Measurements from ENCODE around the gene ASCC3. TPM values are rescaled to one million over a fixed set of nuclear protein-coding genes. Genes with fewer than 3 reads are reported as not detected.

Gene ASCC3
- total RNA-seq, 2 donors from 2014 or later: 43.7 to 46.4 TPM

DNA sequence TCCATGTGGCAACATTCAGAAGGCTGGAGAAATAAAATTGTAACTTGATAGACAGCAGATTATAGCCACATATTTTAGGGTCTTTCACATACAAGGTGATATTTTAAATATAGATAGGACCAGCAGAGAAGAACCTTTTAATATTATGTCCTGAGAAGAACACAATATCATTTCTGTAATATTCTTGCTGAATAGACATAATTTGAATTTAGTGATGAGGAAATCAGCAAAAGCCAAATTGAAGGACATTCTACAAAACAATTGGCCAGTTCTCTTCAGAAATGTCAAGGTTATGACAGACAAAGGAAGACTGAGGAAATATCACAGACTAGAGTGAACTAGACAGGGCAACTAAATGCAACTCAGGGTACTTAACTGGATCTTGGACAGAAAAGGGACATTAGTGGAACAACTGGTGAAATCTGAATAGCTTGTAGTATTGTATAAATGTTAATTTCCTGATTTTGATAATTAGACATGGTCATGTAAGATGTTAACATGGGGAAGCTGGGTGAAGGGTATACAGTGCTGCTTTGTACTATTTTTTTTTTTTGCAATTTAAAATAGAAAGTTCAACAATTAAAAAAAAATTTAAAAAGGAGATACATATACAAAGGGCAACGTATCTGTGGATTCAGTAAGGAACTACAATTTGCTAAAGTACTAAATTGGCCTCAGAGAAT lies 281.9 kb downstream of the ASCC3 start:
- no peak for DNase-seq
- H3K4me3 Mint-ChIP-seq: no peak overlapping the region
- no peaks in the 10 kb centered on the region for H3K4me1 Mint-ChIP-seq
- no peak overlapping the region for H3K27ac Mint-ChIP-seq
- no peaks in the 10 kb centered on the region for H3K27me3 Mint-ChIP-seq
- no peak for ATAC-seq
- no peaks in the 10 kb centered on the region for H3K9me3 ChIP-seq (ENCODE audit: control insufficient read depth, low read length, poor library complexity, severe bottlenecking)
- H3K36me3 Mint-ChIP-seq (ENCODE audit: low read depth): peaks cover 21% of the 10 kb centered on the region

DNA sequence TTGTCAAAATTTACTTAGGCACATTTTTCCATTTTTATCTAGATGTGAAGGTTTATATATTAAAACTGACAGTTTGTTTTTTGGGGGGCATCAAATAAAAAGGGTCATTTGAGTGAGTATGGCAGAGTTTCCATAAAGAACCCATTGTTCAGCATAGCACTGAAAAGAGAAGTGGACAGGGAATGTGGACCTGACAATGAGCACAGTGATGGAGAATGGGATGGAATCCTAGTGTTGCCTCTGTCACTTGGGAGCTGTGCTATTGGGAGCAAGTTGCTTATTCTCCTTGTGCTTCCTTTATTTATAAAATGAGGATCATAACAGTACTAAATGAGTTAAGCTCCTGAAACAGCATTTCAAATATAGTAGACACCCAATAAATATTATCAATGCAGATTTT lies 285.7 kb downstream of the ASCC3 start:
- Mint-ChIP-seq H3K4me1 (no peaks in the 10 kb centered on the region), H3K27ac (no peak overlapping the region), H3K4me3 (no peak overlapping the region), H3K27me3 (no peaks in the 10 kb centered on the region), H3K36me3 (ENCODE audit: low read depth) (peaks cover 12% of the 10 kb centered on the region)
- ATAC-seq: no peak
- DNase-seq: no peak
- H3K9me3 ChIP-seq (ENCODE audit: control insufficient read depth, low read length, poor library complexity, severe bottlenecking): no peaks in the 10 kb centered on the region

DNA sequence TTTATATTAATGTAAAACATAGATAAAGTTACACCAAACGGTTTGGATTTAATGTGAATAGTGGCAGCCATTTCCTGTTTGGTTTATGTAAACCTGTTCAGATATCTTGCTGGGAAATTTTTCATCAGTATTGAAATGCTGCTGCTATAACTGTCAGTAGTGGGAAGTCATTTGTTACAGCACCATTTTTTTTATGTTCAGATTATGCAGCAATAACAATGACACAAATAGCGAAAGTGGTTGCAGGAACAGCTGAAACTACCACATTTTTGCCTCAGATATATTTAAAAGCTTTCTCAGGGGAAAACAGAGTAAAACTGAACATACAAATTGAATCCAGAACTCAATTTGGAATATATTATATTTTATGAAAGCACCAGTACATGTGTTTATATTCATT lies 287.6 kb downstream of the ASCC3 start:
- Mint-ChIP-seq H3K36me3 (ENCODE audit: low read depth) (peaks cover 13% of the 10 kb centered on the region), H3K4me3 (no peak overlapping the region), H3K27ac (no peak overlapping the region), H3K4me1 (no peaks in the 10 kb centered on the region), H3K27me3 (no peaks in the 10 kb centered on the region)
- ATAC-seq (no peak), DNase-seq (no peak)
- no peaks in the 10 kb centered on the region for H3K9me3 ChIP-seq (ENCODE audit: control insufficient read depth, low read length, poor library complexity, severe bottlenecking)

DNA sequence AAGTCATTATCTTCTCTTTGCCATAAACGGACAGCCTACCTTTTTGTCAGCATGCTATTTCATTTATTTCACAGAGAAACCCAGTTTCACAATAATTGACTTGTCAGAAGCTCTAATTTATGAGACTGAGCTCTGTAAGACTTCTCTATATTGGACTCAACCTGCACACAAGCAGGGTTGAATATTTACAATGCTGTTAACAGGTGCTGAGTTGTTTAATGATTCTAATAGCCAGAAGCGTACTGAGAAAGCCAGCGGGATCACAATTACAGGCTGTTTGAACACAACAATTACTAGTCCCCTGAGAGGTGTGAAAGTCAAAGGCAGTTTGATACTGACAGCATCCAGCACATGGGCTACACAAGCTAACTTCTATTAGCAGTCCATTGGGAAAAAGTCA lies 288.2 kb downstream of the ASCC3 start:
- Mint-ChIP-seq H3K4me3 (no peak overlapping the region), H3K27ac (no peak overlapping the region), H3K27me3 (no peaks in the 10 kb centered on the region), H3K36me3 (ENCODE audit: low read depth) (peaks cover 12% of the 10 kb centered on the region), H3K4me1 (no peaks in the 10 kb centered on the region)
- H3K9me3 ChIP-seq (ENCODE audit: control insufficient read depth, low read length, poor library complexity, severe bottlenecking): no peaks in the 10 kb centered on the region
- ATAC-seq (no peak), DNase-seq (no peak)

DNA sequence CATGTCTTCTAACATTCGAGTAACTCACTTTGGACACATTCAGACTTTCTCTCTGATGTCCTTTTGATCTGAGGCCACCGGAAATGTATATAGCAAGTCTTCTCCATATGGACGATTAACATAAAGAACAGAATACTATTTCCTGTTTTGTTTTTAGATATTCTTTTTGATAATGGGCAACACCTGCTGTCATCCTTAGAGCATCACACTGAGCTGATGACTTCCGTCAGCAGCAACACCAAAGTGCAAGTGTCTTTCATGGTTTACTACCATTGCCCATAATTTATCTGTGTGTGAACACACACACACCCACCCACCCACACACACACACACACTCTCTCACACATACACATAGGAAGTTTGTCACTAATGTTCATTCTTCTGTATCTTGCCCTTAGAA lies 303.7 kb downstream of the ASCC3 start:
- peak overlapping the region; percentile 54 for H3K27ac Mint-ChIP-seq
- H3K4me1 Mint-ChIP-seq: no peaks in the 10 kb centered on the region
- ATAC-seq (no peak), DNase-seq (no peak)
- no peaks in the 10 kb centered on the region for H3K36me3 Mint-ChIP-seq (ENCODE audit: low read depth)
- no peaks in the 10 kb centered on the region for H3K9me3 ChIP-seq (ENCODE audit: control insufficient read depth, low read length, poor library complexity, severe bottlenecking)
- H3K4me3 Mint-ChIP-seq: no peak overlapping the region
- no peaks in the 10 kb centered on the region for H3K27me3 Mint-ChIP-seq

DNA sequence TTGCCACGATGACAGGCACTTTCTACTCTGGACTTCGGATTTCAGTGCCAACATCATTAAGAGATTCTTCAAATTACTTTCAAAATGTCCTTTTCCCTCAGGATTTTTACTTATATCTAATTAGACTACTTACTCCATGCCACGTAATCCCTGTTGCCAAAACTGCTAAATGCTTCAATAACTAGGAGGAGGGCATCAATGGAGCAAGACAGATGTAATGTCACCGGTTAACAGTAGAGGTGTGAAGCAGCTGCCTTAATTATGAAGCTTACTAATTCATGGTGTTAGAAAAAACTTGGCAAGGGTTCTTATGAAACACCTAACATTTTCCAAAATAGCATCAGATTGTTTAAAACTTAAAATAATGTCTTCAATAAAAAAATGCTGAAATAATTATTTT lies 305.2 kb downstream of the ASCC3 start:
- no peak for ATAC-seq

DNA sequence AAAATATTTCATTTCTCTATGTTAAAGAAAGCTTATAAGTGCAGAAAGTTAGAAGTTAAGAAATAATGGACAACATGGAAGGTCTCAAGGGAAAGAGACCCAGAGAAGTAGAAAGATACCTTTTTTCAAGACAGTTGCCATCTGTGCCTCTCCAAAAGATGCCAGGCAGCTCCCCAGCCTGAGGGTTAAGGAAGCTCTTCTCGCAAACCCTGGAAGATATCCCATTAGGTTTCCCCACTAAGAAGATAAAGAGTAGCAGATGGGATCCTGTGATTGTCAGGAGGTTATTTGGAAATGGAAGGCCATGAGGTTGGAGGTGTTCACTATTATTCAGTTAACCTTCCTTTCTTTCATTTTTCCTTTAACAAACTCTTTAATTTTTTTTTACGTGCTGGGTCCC lies 306.3 kb downstream of the ASCC3 start:
- DNase-seq (no peak), ATAC-seq (no peak)
- H3K27ac Mint-ChIP-seq: no peak overlapping the region
- H3K27me3 Mint-ChIP-seq: no peaks in the 10 kb centered on the region
- H3K9me3 ChIP-seq (ENCODE audit: control insufficient read depth, low read length, poor library complexity, severe bottlenecking): no peaks in the 10 kb centered on the region
- H3K4me3 Mint-ChIP-seq: no peak overlapping the region
- no peaks in the 10 kb centered on the region for H3K36me3 Mint-ChIP-seq (ENCODE audit: low read depth)
- H3K4me1 Mint-ChIP-seq: no peaks in the 10 kb centered on the region

More for the DNA sequence above, 305.2 kb downstream of the ASCC3 start:
- no peak overlapping the region for H3K4me3 Mint-ChIP-seq
- H3K36me3 Mint-ChIP-seq (ENCODE audit: low read depth): no peaks in the 10 kb centered on the region
- no peaks in the 10 kb centered on the region for H3K9me3 ChIP-seq (ENCODE audit: control insufficient read depth, low read length, poor library complexity, severe bottlenecking)
- no peaks in the 10 kb centered on the region for H3K27me3 Mint-ChIP-seq
- DNase-seq: no peak
- no peak overlapping the region for H3K27ac Mint-ChIP-seq
- no peaks in the 10 kb centered on the region for H3K4me1 Mint-ChIP-seq

DNA sequence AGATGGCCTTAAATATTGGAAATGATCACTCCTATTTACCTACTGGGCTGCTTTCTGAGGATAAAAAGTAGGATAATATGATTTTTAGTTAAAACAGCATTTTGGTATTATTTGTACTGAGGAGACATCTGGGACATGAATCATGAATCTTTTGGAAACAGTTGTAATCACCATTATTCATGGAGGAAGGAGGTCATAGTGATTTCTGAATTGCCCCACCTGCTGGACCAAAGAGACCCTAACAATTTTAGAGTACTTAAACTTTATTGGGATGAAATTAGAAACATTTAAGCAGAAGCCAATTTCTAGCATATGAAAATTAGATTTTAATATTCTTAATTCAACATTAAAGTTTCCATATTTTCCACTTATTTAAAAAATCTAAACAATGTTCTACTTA lies 308.0 kb downstream of the ASCC3 start:
- Mint-ChIP-seq H3K27me3 (no peaks in the 10 kb centered on the region), H3K4me1 (no peaks in the 10 kb centered on the region), H3K4me3 (no peak overlapping the region), H3K36me3 (ENCODE audit: low read depth) (no peaks in the 10 kb centered on the region), H3K27ac (no peak overlapping the region)
- DNase-seq (no peak), ATAC-seq (no peak)
- H3K9me3 ChIP-seq (ENCODE audit: control insufficient read depth, low read length, poor library complexity, severe bottlenecking): no peaks in the 10 kb centered on the region

DNA sequence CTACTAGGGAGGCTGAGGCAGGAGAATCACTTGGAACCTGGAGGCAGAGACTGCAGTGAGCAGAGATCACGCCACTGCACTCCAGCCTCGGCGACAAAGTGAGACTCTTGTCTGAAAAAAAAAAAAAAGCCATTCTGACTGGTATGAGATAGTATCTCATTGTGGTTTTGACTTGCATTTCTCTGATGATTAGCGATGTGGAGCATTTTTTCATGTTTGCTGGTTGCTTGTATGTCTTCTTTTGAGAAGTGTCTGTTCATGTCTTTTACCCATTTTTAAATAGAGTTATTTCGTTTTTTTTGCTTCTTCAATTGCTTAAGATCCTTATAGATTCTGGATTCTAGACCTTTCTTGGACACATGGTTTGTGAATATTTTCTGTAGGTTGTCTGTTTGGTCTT lies 312.9 kb downstream of the ASCC3 start:
- Mint-ChIP-seq H3K27ac (no peak overlapping the region), H3K27me3 (no peaks in the 10 kb centered on the region), H3K4me1 (no peaks in the 10 kb centered on the region), H3K4me3 (no peak overlapping the region), H3K36me3 (ENCODE audit: low read depth) (peaks cover 3% of the 10 kb centered on the region)
- ATAC-seq (no peak), DNase-seq (no peak)
- no peaks in the 10 kb centered on the region for H3K9me3 ChIP-seq (ENCODE audit: control insufficient read depth, low read length, poor library complexity, severe bottlenecking)

DNA sequence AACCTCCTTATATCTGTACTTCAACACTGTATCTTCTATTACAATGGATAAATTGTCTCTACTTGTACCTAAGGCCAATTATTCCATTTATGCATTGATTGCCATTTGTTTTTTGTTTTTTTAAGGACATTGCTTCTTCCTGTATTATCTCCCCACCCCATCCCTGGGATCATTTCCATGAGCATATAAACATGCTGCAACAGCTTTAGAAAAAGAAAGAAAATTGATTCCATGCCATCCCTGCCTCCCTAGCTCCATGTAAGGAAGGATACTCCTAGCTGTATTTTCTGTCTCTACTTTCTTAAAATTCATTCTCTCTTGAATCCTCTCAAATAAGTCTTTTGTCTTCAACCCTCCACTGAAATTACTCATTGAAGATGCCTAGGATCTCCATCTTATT lies 314.6 kb downstream of the ASCC3 start:
- DNase-seq: no peak
- H3K27ac Mint-ChIP-seq: no peak overlapping the region
- no peaks in the 10 kb centered on the region for H3K27me3 Mint-ChIP-seq
- H3K36me3 Mint-ChIP-seq (ENCODE audit: low read depth): peaks cover 3% of the 10 kb centered on the region
- no peaks in the 10 kb centered on the region for H3K4me1 Mint-ChIP-seq
- H3K9me3 ChIP-seq (ENCODE audit: control insufficient read depth, low read length, poor library complexity, severe bottlenecking): no peaks in the 10 kb centered on the region
- no peak for ATAC-seq
- H3K4me3 Mint-ChIP-seq: no peak overlapping the region

DNA sequence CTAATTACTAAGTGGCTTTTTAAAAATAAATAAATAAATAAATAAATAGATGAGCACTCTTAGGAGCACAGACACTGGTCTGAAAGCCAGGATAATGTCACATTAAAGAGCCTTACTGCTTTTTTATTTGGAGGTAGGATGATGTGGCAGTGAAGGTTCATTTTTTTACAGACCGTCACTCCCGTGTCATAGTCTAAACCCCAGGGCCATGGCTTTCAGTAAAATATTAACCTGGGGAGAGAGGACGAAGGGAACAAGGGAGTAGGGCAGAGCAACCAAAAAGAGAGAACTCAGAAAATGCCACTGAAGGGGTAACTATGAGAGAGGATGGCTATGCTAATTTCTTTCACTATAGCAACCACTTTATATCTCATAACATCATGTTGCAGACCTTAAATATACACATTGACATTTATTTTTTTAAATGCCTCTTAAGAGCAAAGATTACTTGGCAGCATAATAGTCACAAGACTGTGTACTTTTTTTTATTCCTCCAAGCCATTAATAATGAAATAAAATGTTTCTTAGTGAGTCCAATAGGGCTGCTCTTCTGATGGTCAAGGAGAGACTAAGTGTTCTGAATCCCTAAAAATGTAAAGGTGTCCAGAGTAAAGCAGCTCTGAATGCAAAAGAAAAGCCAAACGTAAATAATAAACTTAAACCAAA lies 315.6 kb downstream of the ASCC3 start:
- H3K27ac Mint-ChIP-seq: no peak overlapping the region
- no peaks in the 10 kb centered on the region for H3K9me3 ChIP-seq (ENCODE audit: control insufficient read depth, low read length, poor library complexity, severe bottlenecking)
- no peak overlapping the region for H3K4me3 Mint-ChIP-seq
- no peaks in the 10 kb centered on the region for H3K27me3 Mint-ChIP-seq
- no peak for ATAC-seq
- no peaks in the 10 kb centered on the region for H3K4me1 Mint-ChIP-seq
- peaks cover 5% of the 10 kb centered on the region for H3K36me3 Mint-ChIP-seq (ENCODE audit: low read depth)
- DNase-seq: no peak

DNA sequence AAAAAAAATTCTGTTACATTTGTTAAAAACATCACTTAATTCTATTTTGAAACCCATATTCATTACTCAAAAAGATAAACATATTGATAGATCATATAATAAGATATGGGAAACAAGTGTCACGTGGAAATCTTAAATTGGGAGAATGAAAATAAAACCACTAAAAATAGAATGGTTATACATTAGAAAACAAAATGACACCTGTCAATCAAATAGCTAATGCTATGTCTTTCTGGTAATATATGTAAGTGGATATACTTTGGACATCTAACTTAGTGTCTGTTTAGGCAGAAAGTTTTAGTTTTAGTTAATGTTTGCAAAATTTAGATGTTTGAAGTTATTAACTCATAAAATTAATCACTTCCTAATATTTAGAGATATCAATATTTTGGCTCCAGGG lies 321.3 kb downstream of the ASCC3 start:
- no peak overlapping the region for H3K27ac Mint-ChIP-seq
- peaks cover 5% of the 10 kb centered on the region for H3K36me3 Mint-ChIP-seq (ENCODE audit: low read depth)
- H3K4me1 Mint-ChIP-seq: no peaks in the 10 kb centered on the region
- no peak overlapping the region for H3K4me3 Mint-ChIP-seq
- no peak for DNase-seq
- H3K9me3 ChIP-seq (ENCODE audit: control insufficient read depth, low read length, poor library complexity, severe bottlenecking): no peaks in the 10 kb centered on the region
- no peaks in the 10 kb centered on the region for H3K27me3 Mint-ChIP-seq
- ATAC-seq: no peak

DNA sequence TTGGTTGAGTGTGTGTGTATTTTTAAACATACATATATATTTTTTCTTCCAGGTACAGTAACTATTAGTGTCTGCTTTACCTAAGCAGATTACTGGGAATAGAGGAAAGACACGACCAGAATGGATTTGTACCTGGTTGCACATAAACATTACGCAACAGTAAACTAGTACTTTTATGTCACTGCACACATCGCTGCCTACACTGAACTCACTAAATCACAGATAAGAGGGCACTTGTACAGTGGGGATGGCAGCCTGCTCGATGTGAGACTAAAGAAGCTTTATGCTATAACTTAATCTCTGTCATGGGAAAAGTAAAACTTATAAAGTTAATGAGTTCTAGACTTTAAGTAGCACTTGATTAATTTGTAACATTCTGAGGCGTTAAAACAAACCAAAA lies 326.9 kb downstream of the ASCC3 start:
- DNase-seq: no peak
- Mint-ChIP-seq H3K27ac (no peak overlapping the region), H3K27me3 (no peaks in the 10 kb centered on the region), H3K36me3 (ENCODE audit: low read depth) (peaks cover 6% of the 10 kb centered on the region), H3K4me3 (no peak overlapping the region), H3K4me1 (peaks cover 3% of the 10 kb centered on the region)
- ATAC-seq: no peak
- H3K9me3 ChIP-seq (ENCODE audit: control insufficient read depth, low read length, poor library complexity, severe bottlenecking): no peaks in the 10 kb centered on the region

DNA sequence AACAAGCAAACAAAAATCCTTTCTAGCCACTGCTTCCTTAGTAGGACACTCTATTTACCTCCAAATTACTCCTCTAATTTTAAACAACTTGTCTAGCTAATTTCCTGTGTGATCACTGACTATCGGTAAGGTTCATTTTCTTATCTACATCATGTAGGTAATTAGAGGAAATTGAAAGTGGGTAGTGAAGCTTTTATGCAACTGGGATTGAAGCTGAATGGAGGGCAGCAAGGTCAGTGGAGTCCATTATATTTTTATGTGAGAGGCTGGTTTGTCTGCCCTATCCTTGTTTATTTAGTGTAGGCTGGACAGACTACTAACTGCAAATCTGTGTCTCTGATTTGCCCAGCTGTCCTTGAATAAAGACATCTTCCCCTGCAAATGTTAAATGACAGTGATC lies 327.9 kb downstream of the ASCC3 start:
- no peaks in the 10 kb centered on the region for H3K9me3 ChIP-seq (ENCODE audit: control insufficient read depth, low read length, poor library complexity, severe bottlenecking)
- peak overlapping the region; percentile 19 for H3K27ac Mint-ChIP-seq
- no peaks in the 10 kb centered on the region for H3K27me3 Mint-ChIP-seq
- H3K4me1 Mint-ChIP-seq: peaks cover 3% of the 10 kb centered on the region
- H3K36me3 Mint-ChIP-seq (ENCODE audit: low read depth): peaks cover 6% of the 10 kb centered on the region
- no peak overlapping the region for H3K4me3 Mint-ChIP-seq
- ATAC-seq: no peak
- no peak for DNase-seq

Data from T-helper 17 cell (primary cell).